ENCODE data around the gene RNPEPL1.

The RNPEPL1 gene

GRCh38 chr2:240553956-240554480, 14.3 kb upstream of the RNPEPL1 start:
- CTCF ChIA-PET, result no interaction called here
- POLR2A ChIA-PET, result interaction anchor here (1.3 kb wide), 1 partner anchor 32 kb away, joined by 3 read pairs; the partner anchor contains the start of gene CAPN10
- no peak for TF ChIP-seq HDGF (IDR thresholded peaks at IDR 0.05; ENCODE audit: borderline replicate concordance)
- no peak for TF ChIP-seq ZNF384 (IDR thresholded peaks at IDR 0.05)
- TF ChIP-seq PKNOX1 (IDR thresholded peaks at IDR 0.05), result no peak
- TF ChIP-seq BHLHE40 (IDR thresholded peaks at IDR 0.05; ENCODE audit: borderline replicate concordance), result no peak
- TF ChIP-seq LEF1 (IDR thresholded peaks at IDR 0.05; ENCODE audit: borderline replicate concordance), result no peak
- no peak for DNase-seq (ENCODE audit: extremely low spot score)

DNA sequence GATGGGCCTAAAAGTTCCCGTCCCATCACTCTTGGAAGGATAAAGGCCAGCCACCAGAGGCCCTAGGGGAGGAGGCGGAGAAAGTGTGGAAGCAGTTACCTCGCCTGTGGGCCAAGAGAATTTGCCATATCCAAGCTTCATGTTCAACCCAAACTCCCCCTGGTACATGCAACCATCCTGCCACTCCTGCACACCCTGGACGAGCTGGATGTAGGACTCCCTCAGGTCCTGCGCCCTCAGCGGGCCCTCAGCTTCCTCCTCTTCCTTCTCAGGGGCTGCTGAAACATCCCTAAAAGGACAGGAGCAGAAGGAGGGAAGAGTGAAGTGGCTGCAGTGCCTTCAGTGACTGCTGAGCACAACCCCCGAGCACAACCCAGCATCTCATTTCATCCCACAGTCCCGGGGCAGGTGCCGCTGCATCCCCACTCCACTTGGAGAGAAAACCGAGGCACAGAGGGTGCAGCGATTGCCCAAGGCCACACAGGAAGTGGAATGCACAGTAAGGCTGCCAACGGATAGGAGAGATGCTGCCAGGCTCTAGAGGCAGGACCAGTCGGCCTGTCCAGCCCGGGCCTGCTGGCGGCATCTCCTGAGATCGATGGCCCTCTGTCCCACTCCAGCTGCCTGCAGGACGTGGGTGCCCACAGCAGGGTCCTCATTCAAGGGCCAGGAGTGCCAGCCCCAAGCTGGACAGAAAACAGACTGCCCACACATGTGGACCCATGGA, 13.4 kb upstream of the RNPEPL1 start:
- CTCF ChIA-PET, result no interaction called here

GRCh38 chr2:240555541-240556250, 12.6 kb upstream of the RNPEPL1 start:
- TF ChIP-seq TARDBP (IDR thresholded peaks at IDR 0.05) (no peak), NFRKB (IDR thresholded peaks at IDR 0.05) (no peak), L3MBTL2 (conservative IDR thresholded peaks at IDR 0.05) (no peak), SUZ12 (IDR thresholded peaks at IDR 0.05) (no peak), HDGF (IDR thresholded peaks at IDR 0.05; ENCODE audit: borderline replicate concordance) (no peak), FOXA1 (IDR thresholded peaks at IDR 0.05) (no peak), PKNOX1 (IDR thresholded peaks at IDR 0.05) (no peak), CTBP1 (IDR thresholded peaks at IDR 0.05; ENCODE audit: borderline replicate concordance) (no peak), FOXM1 (IDR thresholded peaks at IDR 0.05; ENCODE audit: borderline replicate concordance) (no peak), BHLHE40 (IDR thresholded peaks at IDR 0.05; ENCODE audit: borderline replicate concordance) (no peak)
- CTCF ChIA-PET, result no interaction called here
- POLR2A ChIA-PET, result interaction anchor here (1.3 kb wide), 1 partner anchor 31 kb away, joined by 3 read pairs; the partner anchor contains the start of gene CAPN10
- DNase-seq (ENCODE audit: extremely low spot score), result no peak

More for the DNA sequence above, 13.4 kb upstream of the RNPEPL1 start:
- TF ChIP-seq SUZ12 (IDR thresholded peaks at IDR 0.05) (no peak), ARNT (IDR thresholded peaks at IDR 0.05) (no peak), ZNF384 (IDR thresholded peaks at IDR 0.05) (no peak), ELF4 (IDR thresholded peaks at IDR 0.05) (no peak), TARDBP (IDR thresholded peaks at IDR 0.05) (no peak), FOXK2 (IDR thresholded peaks at IDR 0.05) (no peak), NFRKB (IDR thresholded peaks at IDR 0.05) (no peak), FOXM1 (IDR thresholded peaks at IDR 0.05; ENCODE audit: borderline replicate concordance) (no peak), L3MBTL2 (conservative IDR thresholded peaks at IDR 0.05) (no peak), FOXA1 (IDR thresholded peaks at IDR 0.05) (no peak), CTBP1 (IDR thresholded peaks at IDR 0.05; ENCODE audit: borderline replicate concordance) (no peak), PKNOX1 (IDR thresholded peaks at IDR 0.05) (no peak), SP1 (IDR thresholded peaks at IDR 0.05) (no peak), LEF1 (IDR thresholded peaks at IDR 0.05; ENCODE audit: borderline replicate concordance) (no peak), BHLHE40 (IDR thresholded peaks at IDR 0.05; ENCODE audit: borderline replicate concordance) (no peak), HDGF (IDR thresholded peaks at IDR 0.05; ENCODE audit: borderline replicate concordance) (no peak)
- DNase-seq (ENCODE audit: extremely low spot score), result no peak
- POLR2A ChIA-PET, result interaction anchor here (1.3 kb wide), 1 partner anchor 31 kb away, joined by 3 read pairs; the partner anchor contains the start of gene CAPN10

GRCh38 chr2:240556553-240557100, 11.7 kb upstream of the RNPEPL1 start:
- ChIA-PET CTCF (no interaction called here), POLR2A (no interaction called here)
- no peak for TF ChIP-seq ELF4 (IDR thresholded peaks at IDR 0.05)
- TF ChIP-seq FOXK2 (IDR thresholded peaks at IDR 0.05), result no peak
- no peak for TF ChIP-seq FOXM1 (IDR thresholded peaks at IDR 0.05; ENCODE audit: borderline replicate concordance)
- TF ChIP-seq SUZ12 (IDR thresholded peaks at IDR 0.05), result no peak
- TF ChIP-seq HDGF (IDR thresholded peaks at IDR 0.05; ENCODE audit: borderline replicate concordance), result no peak
- TF ChIP-seq LEF1 (IDR thresholded peaks at IDR 0.05; ENCODE audit: borderline replicate concordance), result no peak
- DNase-seq (ENCODE audit: extremely low spot score), result peak; percentile 50

DNA sequence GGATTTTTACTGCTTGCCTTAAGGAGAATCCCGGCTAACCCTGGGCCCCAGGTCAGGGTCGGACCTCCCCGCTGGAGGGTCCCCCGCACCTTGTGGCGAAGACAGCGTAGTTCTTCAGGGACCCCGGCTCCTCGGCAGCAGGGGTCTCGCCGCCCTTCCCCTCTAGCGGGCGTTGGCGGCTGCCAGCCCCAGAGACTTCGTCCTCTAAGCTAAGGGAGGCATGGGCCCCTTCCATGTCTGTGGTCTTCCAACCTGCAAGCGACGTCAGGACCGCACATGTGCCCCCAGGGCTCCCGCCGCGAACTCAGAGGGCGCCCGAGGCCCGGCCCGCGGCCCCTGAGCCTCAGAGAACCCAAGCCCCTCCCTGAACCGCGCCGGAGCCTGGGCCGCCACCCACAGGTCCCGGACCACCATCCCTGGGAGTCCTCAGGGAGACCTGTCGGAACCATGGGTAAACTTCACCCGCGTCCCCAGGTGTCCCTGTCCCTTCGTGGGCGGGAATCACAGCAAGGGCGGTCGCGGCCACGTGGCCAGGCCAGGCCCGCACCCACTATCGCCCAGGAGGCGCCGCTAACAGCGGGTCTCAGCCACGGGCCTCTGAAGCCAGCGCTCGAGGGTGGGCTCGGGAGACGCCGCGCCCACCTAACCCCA, 11.1 kb upstream of the RNPEPL1 start:
- POLR2A ChIA-PET, result no interaction called here
- TF ChIP-seq PKNOX1 (IDR thresholded peaks at IDR 0.05) (no peak), ARNT (IDR thresholded peaks at IDR 0.05) (no peak), L3MBTL2 (conservative IDR thresholded peaks at IDR 0.05) (no peak), FOXA1 (IDR thresholded peaks at IDR 0.05) (no peak), NFRKB (IDR thresholded peaks at IDR 0.05) (no peak), HDGF (IDR thresholded peaks at IDR 0.05; ENCODE audit: borderline replicate concordance) (no peak), FOXM1 (IDR thresholded peaks at IDR 0.05; ENCODE audit: borderline replicate concordance) (no peak), SP1 (IDR thresholded peaks at IDR 0.05) (no peak), TARDBP (IDR thresholded peaks at IDR 0.05) (no peak), FOXK2 (IDR thresholded peaks at IDR 0.05) (no peak), SUZ12 (IDR thresholded peaks at IDR 0.05) (no peak), LEF1 (IDR thresholded peaks at IDR 0.05; ENCODE audit: borderline replicate concordance) (no peak), ZNF384 (IDR thresholded peaks at IDR 0.05) (no peak), BHLHE40 (IDR thresholded peaks at IDR 0.05; ENCODE audit: borderline replicate concordance) (no peak)
- CTCF ChIA-PET, result no interaction called here
- no peak for DNase-seq (ENCODE audit: extremely low spot score)
